GM12878 (cell line): Measurements from ENCODE around the gene TOM1L2. TPM values are rescaled to one million over a fixed set of nuclear protein-coding genes. Genes with fewer than 3 reads are reported as not detected.

Experiments
- ATAC-seq: fragments of 200-7000 bp; cut with Tn5 transposase; 3 replicates; pipeline ENCODE4 v1.9.1; 2020; ENCODE audit warnings: mild to moderate bottlenecking, moderate library complexity
- BruUV-seq: library from RNA; stranded (reverse); fragments of 400-500 nt; replicated peaks from 2 replicates; lab custom pipeline; 2021; lab: Mats Ljungman, UMichigan
- CTCF ChIA-PET: fragments of 300-600 bp; sonication (Branson Sonifier 250); formaldehyde crosslinking; extraction: SDS; loops from one replicate; lab custom pipeline; 2021; ENCODE audit warnings: inconsistent platforms; lab: Yijun Ruan, JAX
- POLR2A ChIA-PET: fragments of 350-600 bp; formaldehyde crosslinking; extraction: SDS; loops from one replicate; lab custom pipeline; 2021; ENCODE audit warnings: inconsistent platforms; lab: Charles Lee
- RAD21 ChIA-PET: fragments of 300-600 bp; sonication (Branson Sonifier 250); formaldehyde crosslinking; loops from one replicate; lab custom pipeline; 2023; ENCODE audit warnings: antibody characterized with exemption; ENCODE audit not compliant: unreplicated experiment; lab: Charles Lee
- SMC1A ChIA-PET: fragments of 300-600 bp; sonication (Branson Sonifier 250); formaldehyde crosslinking; loops from one replicate; lab custom pipeline; 2023; ENCODE audit not compliant: unreplicated experiment, uncharacterized antibody; lab: Charles Lee
- DNase-seq: peaks from one replicate; pipeline ENCODE4 v3.0.0-alpha.2; 2011; ENCODE audit warnings: low read depth, low spot score
- FAIRE-seq: peaks from 3 replicates; lab custom pipeline; 2011; peaks lifted over from hg19 to GRCh38; lab: Jason Lieb, UNC
- H2AFZ ChIP-seq: 2 replicates; pipeline ENCODE4 v1.6.0; 2011; ENCODE audit warnings: low read depth, low read length, control low read depth; ENCODE audit not compliant: control insufficient read depth
- H3K27ac ChIP-seq: 2 replicates; pipeline ENCODE4 v1.5.1; 2011; ENCODE audit warnings: control low read depth; ENCODE audit not compliant: control insufficient read depth, insufficient read depth
- H3K27me3 ChIP-seq, 2 experiments: replicated peaks in 1 of 2; 2 replicates each; pipeline versions ENCODE4 v1.6.0 to v1.6.1; 2011; ENCODE audit warnings: low read length in 1 of 2; ENCODE audit not compliant: control insufficient read depth in 2 of 2, insufficient read depth in 2 of 2
- H3K36me3 ChIP-seq, 2 experiments: 2 replicates each; pipeline ENCODE4 v1.5.1; 2011; ENCODE audit warnings: low read length in 1 of 2; ENCODE audit not compliant: control insufficient read depth in 2 of 2, insufficient read depth in 2 of 2
- H3K4me1 ChIP-seq: 2 replicates; pipeline ENCODE4 v1.6.1; 2011; ENCODE audit warnings: mild to moderate bottlenecking, low read length, moderate library complexity, mixed read lengths; ENCODE audit not compliant: control insufficient read depth, insufficient read depth
- H3K4me2 ChIP-seq: 2 replicates; pipeline ENCODE4 v1.6.0; 2011; ENCODE audit warnings: control low read depth; ENCODE audit not compliant: control insufficient read depth, insufficient read depth
- H3K4me3 ChIP-seq: fragments of 200-600 bp; sonication (generic); 2 replicates; pipeline ENCODE4 v1.5.1; 2016
- H3K79me2 ChIP-seq: 2 replicates; pipeline ENCODE4 v1.6.0; 2011; ENCODE audit warnings: low read length; ENCODE audit not compliant: control insufficient read depth, insufficient read depth
- H3K9ac ChIP-seq: 2 replicates; pipeline ENCODE4 v1.8.0; 2011; ENCODE audit warnings: low read length, control low read depth, mixed read lengths; ENCODE audit not compliant: control insufficient read depth, insufficient read depth
- H3K9me3 ChIP-seq: replicated peaks from 3 replicates; pipeline ENCODE4 v1.5.1; 2011; ENCODE audit warnings: mild to moderate bottlenecking, low read length; ENCODE audit not compliant: control insufficient read depth, insufficient read depth
- H4K20me1 ChIP-seq: 2 replicates; pipeline ENCODE4 v1.6.0; 2011; ENCODE audit not compliant: control insufficient read depth, insufficient read depth
- ATF3 ChIP-seq: IDR thresholded peaks from 2 replicates; pipeline ENCODE4 v1.6.1; 2011; ENCODE audit warnings: low read depth, mild to moderate bottlenecking, low read length, moderate library complexity, borderline replicate concordance; ENCODE audit errors: extremely low read depth
- CHD4 ChIP-seq: fragments of 200-600 bp; sonication (generic); IDR thresholded peaks from 2 replicates; pipeline ENCODE4 v1.6.1; 2016; ENCODE audit warnings: mild to moderate bottlenecking
- CTCF ChIP-seq, 3 experiments: IDR thresholded peaks in 2 of 3; conservative IDR thresholded peaks in 1 of 3; 2 replicates each; pipeline ENCODE4 v1.5.1; 2011; ENCODE audit warnings: low read depth in 3 of 3, low read length in 3 of 3, mild to moderate bottlenecking in 3 of 3, control low read depth in 2 of 3, moderate library complexity in 2 of 3, inconsistent platforms in 1 of 3, mixed read lengths in 1 of 3; ENCODE audit not compliant: control insufficient read depth in 2 of 3, insufficient read depth in 1 of 3; ENCODE audit errors: extremely low read depth in 1 of 3
- EZH2 ChIP-seq: IDR thresholded peaks from 2 replicates; pipeline ENCODE4 v1.6.1; 2012; ENCODE audit warnings: low read depth, mild to moderate bottlenecking, control low read depth, inconsistent platforms, low read length, borderline replicate concordance; ENCODE audit not compliant: control insufficient read depth
- HDAC2 ChIP-seq: fragments of 200-600 bp; sonication (generic); IDR thresholded peaks from 2 replicates; pipeline ENCODE4 v1.6.1; 2017
- IKZF2 ChIP-seq, 2 experiments: fragments of 450-650 bp; IDR thresholded peaks; 2 replicates each; pipeline ENCODE4 v1.6.1; 2017; ENCODE audit warnings: mild to moderate bottlenecking in 2 of 2, moderate library complexity in 2 of 2
- IRF4 ChIP-seq: IDR thresholded peaks from 2 replicates; pipeline ENCODE4 v1.6.1; 2011; ENCODE audit warnings: low read depth, low read length
- IRF5 ChIP-seq: fragments of 450-650 bp; IDR thresholded peaks from 2 replicates; pipeline ENCODE4 v1.6.1; 2017; ENCODE audit warnings: borderline replicate concordance
- MEF2A ChIP-seq: IDR thresholded peaks from 2 replicates; pipeline ENCODE4 v1.6.1; 2011; ENCODE audit warnings: low read depth, mild to moderate bottlenecking, low read length, moderate library complexity; ENCODE audit not compliant: insufficient read depth
- MLLT1 ChIP-seq: fragments of 450-650 bp; IDR thresholded peaks from 2 replicates; pipeline ENCODE4 v1.6.1; 2016; ENCODE audit warnings: mild to moderate bottlenecking
- POLR2AphosphoS5 ChIP-seq: IDR thresholded peaks from 2 replicates; pipeline ENCODE4 v1.6.1; 2011; ENCODE audit warnings: mild to moderate bottlenecking, low read length, inconsistent platforms
- SMAD5 ChIP-seq: IDR thresholded peaks from 2 replicates; pipeline ENCODE4 v1.6.1; 2016; ENCODE audit warnings: antibody characterized with exemption, low read depth
- STAT1 ChIP-seq: fragments of 450-650 bp; conservative IDR thresholded peaks from 2 replicates; pipeline ENCODE4 v1.6.1; 2014; ENCODE audit warnings: antibody characterized with exemption, mild to moderate bottlenecking
- SUZ12 ChIP-seq: fragments of 200-600 bp; sonication (generic); IDR thresholded peaks from one replicate; pipeline ENCODE4 v1.6.1; 2018; ENCODE audit warnings: antibody characterized with exemption, mild to moderate bottlenecking; ENCODE audit not compliant: unreplicated experiment
- USF1 ChIP-seq: IDR thresholded peaks from 2 replicates; pipeline ENCODE4 v1.6.1; 2011; ENCODE audit warnings: borderline replicate concordance, low read depth, mild to moderate bottlenecking, moderate library complexity, mixed read lengths, low read length; ENCODE audit not compliant: insufficient read depth; ENCODE audit errors: extremely low read length
- WGBS: methylation state at CpG from one replicate; pipeline ENCODE4 v1.1.6; 2016; ENCODE audit warnings: low lambda C conversion rate; ENCODE audit not compliant: insufficient replicate concordance, insufficient coverage; ENCODE audit errors: missing lambda C conversion rate; 5-methylcytosine and 5-hydroxymethylcytosine counted together
- in situ Hi-C: fragments of 300-500 bp; cut with MboI; formaldehyde crosslinking; loops from 9 replicates; pipeline ENCODE4 v1.14.3; 2018; ENCODE audit warnings: mixed read lengths
- intact Hi-C: fragments of 100-400 bp; cut with micrococcal nuclease; formaldehyde crosslinking; loops from one replicate; pipeline ENCODE4 v1.14.2; 2022; ENCODE audit not compliant: unreplicated experiment
- polyA plus RNA-seq, 11 experiments: library from polyadenylated mRNA; depleted of rRNA in 4 of 11; unstranded in 6 of 11; stranded (reverse) in 5 of 11; fragments of >200 nt; fragmentation: Nextera tagmentation in 4 of 11; fragmentation: Illumina TruSeq in 1 of 11; extraction: Ambion mirVana in 4 of 11; extraction: Trizol in 1 of 11; gene quantifications; 1 replicate in 1 of 11; 2 replicates in 10 of 11; pipeline versions ENCODE4 v1.2.1 to v1.2.3, GENCODE V29; 2011 to 2016; ENCODE audit warnings: inconsistent platforms in 2 of 11, missing spikeins in 2 of 11, low read depth in 1 of 11
- total RNA-seq, 4 experiments: library from RNA; depleted of rRNA in 3 of 4; stranded (reverse); fragments of >200 nt in 3 of 4; fragmentation: Illumina TruSeq in 1 of 4; extraction: Trizol in 1 of 4; gene quantifications; 2 replicates each; pipeline versions ENCODE4 v1.2.1 to v1.2.3, GENCODE V29; 2013 to 2021

The TOM1L2 gene
- total and polyA plus RNA-seq, 10 of the 15 experiments (the other 5 are each of a cell fraction or from before 2014, with no cell fraction given) = 0.19 to 19.2 (median 8.1) TPM

- POLR2A ChIA-PET = no interaction called here
- ATAC-seq (no peak), DNase-seq (no peak), FAIRE-seq (no peak)
- H3K4me1 ChIP-seq = no peaks in the 10 kb centered on the region
- RAD21 ChIA-PET = no interaction called here
- intact Hi-C loops = no loop called here
- no peak for TF ChIP-seq SMAD5
- TF ChIP-seq USF1 = no peak
- TF ChIP-seq MEF2A = no peak
- no peak for TF ChIP-seq CHD4
- no peak for TF ChIP-seq HDAC2
- no peak for TF ChIP-seq EZH2
- TF ChIP-seq POLR2AphosphoS5 = no peak
- no peak for TF ChIP-seq CTCF (IDR thresholded peaks at IDR 0.05 in 2 of 3, conservative IDR thresholded peaks at IDR 0.05 in 1 of 3; ENCODE audit: control insufficient read depth in 2 of 3, extremely low read depth in 1 of 3, insufficient read depth in 1 of 3, low read depth in 3 of 3, low read length in 3 of 3)
- no peak for TF ChIP-seq MLLT1
- TF ChIP-seq IRF4 = no peak
- no peak for TF ChIP-seq STAT1
- TF ChIP-seq IKZF2 (IDR thresholded peaks at IDR 0.05) = no peak
- TF ChIP-seq SUZ12 = no peak
- no peak for TF ChIP-seq ATF3
- TF ChIP-seq IRF5 = no peak
- H3K4me2 ChIP-seq = no peak overlapping the region
- in situ Hi-C loops = no loop called here
- H3K9ac ChIP-seq = no peak overlapping the region
- no peak overlapping the region for H2AFZ ChIP-seq
- H3K36me3 ChIP-seq = peaks cover 7 to 15% of the 10 kb centered on the region in 2 experiments; a peak in 3 of 4 replicates
- H3K9me3 ChIP-seq = no peaks in the 10 kb centered on the region
- SMC1A ChIA-PET = interaction anchor here (0.6 to 1.5 kb wide), 2 partner anchors 33 to 251 kb away, joined by 3 read pairs; no protein-coding TSS in a partner anchor
- no TSS peak for BruUV-seq
- H3K79me2 ChIP-seq = no peaks in the 10 kb centered on the region
- 93% methylated on average over 15 of the region's 15 CpGs for WGBS
- H4K20me1 ChIP-seq = no peaks in the 10 kb centered on the region
- no peaks in the 10 kb centered on the region for H3K27me3 ChIP-seq
- H3K27ac ChIP-seq = no peak overlapping the region
- H3K4me3 ChIP-seq = no peak overlapping the region
- CTCF ChIA-PET = no interaction called here
Measured at GRCh38 chr17:18018411-18018921, 46.3 kb upstream of the TOM1L2 start.
